Endothelial cell of umbilical vein (primary cell): ENCODE results near the gene IFI6. TPM values are rescaled to one million over a fixed set of nuclear protein-coding genes. Genes with fewer than 3 reads are reported as not detected.

Experiments
- BruUV-seq: library from RNA; stranded (reverse); fragments of 400-500 nt; replicated peaks from 2 replicates; lab custom pipeline; 2021; lab: Mats Ljungman, UMichigan
- CTCF ChIA-PET: fragments of 300-600, 350-600 bp; sonication (Branson Sonifier 250); formaldehyde crosslinking; loops from one replicate; lab custom pipeline; 2021; ENCODE audit warnings: antibody characterized with exemption, inconsistent platforms; lab: Charles Lee
- POLR2A ChIA-PET: fragments of 300-600, 350-600 bp; sonication (Branson Sonifier 250); formaldehyde crosslinking; loops from one replicate; lab custom pipeline; 2021; ENCODE audit warnings: antibody characterized with exemption, inconsistent platforms; lab: Charles Lee
- DNase-seq: peaks from one replicate; pipeline ENCODE4 v3.0.0-alpha.2; 2011; ENCODE audit warnings: low read depth, low spot score
- FAIRE-seq: peaks from 2 replicates; lab custom pipeline; 2011; peaks lifted over from hg19 to GRCh38; lab: Jason Lieb, UNC
- H2AFZ ChIP-seq: 2 replicates; pipeline ENCODE4 v1.6.0; 2012; ENCODE audit warnings: low read depth, low read length, control low read depth, inconsistent platforms
- H3K27ac ChIP-seq: 2 replicates; pipeline ENCODE4 v1.5.1; 2011; ENCODE audit warnings: low read depth, mild to moderate bottlenecking, control low read depth, low read length, moderate library complexity; ENCODE audit not compliant: insufficient read depth
- H3K27me3 ChIP-seq, 2 experiments: 2 replicates each; pipeline versions ENCODE4 v1.6.0 to v1.6.1; 2011; ENCODE audit warnings: low read length in 2 of 2, mixed read lengths in 1 of 2; ENCODE audit not compliant: control insufficient read depth in 2 of 2, insufficient read depth in 2 of 2
- H3K36me3 ChIP-seq, 2 experiments: 2 replicates in 1 of 2; 3 replicates in 1 of 2; pipeline ENCODE4 v1.5.1; 2011; ENCODE audit warnings: low read length in 2 of 2, mild to moderate bottlenecking in 1 of 2, moderate library complexity in 1 of 2; ENCODE audit not compliant: control insufficient read depth in 2 of 2, insufficient read depth in 2 of 2; ENCODE audit errors: extremely low read depth in 1 of 2
- H3K4me1 ChIP-seq: 3 replicates; pipeline ENCODE4 v1.5.1; 2011; ENCODE audit warnings: mild to moderate bottlenecking, low read length; ENCODE audit not compliant: control insufficient read depth, insufficient read depth; ENCODE audit errors: extremely low read depth
- H3K4me2 ChIP-seq: 2 replicates; pipeline ENCODE4 v1.6.1; 2011; ENCODE audit warnings: low read length, control low read depth, mixed read lengths; ENCODE audit not compliant: insufficient read depth
- H3K4me3 ChIP-seq, 3 experiments: fragments of 200-600 bp in 1 of 3; sonication (generic), shearing (Covaris generic) in 1 of 3; replicated peaks in 1 of 3; 2 replicates each; pipeline ENCODE4 v1.5.1; 2011 to 2016; ENCODE audit warnings: control low read depth in 3 of 3, low read length in 3 of 3, mild to moderate bottlenecking in 2 of 3, inconsistent platforms in 1 of 3, low read depth in 1 of 3, moderate library complexity in 1 of 3; ENCODE audit not compliant: insufficient read depth in 1 of 3
- H3K79me2 ChIP-seq: 2 replicates; pipeline ENCODE4 v1.6.0; 2012; ENCODE audit warnings: low read length, inconsistent platforms; ENCODE audit not compliant: control insufficient read depth, insufficient read depth
- H3K9ac ChIP-seq: replicated peaks from 2 replicates; pipeline ENCODE3; 2011; ENCODE audit warnings: low read length, control low read depth; ENCODE audit not compliant: insufficient read depth; ENCODE audit errors: extremely low read depth
- H3K9me1 ChIP-seq: replicated peaks from 3 replicates; pipeline ENCODE4 v1.6.0; 2011; ENCODE audit warnings: mild to moderate bottlenecking, low read length; ENCODE audit not compliant: control insufficient read depth, insufficient read depth; ENCODE audit errors: extremely low read depth
- H3K9me3 ChIP-seq: replicated peaks from 2 replicates; pipeline ENCODE4 v1.5.1; 2012; ENCODE audit warnings: low read length, inconsistent platforms; ENCODE audit not compliant: control insufficient read depth, insufficient read depth
- H4K20me1 ChIP-seq: replicated peaks from 2 replicates; pipeline ENCODE3; 2011; ENCODE audit warnings: mild to moderate bottlenecking, low read length; ENCODE audit not compliant: control insufficient read depth, insufficient read depth; ENCODE audit errors: extremely low read depth
- EZH2 ChIP-seq: IDR thresholded peaks from 2 replicates; pipeline ENCODE4 v1.6.1; 2012; ENCODE audit warnings: borderline replicate concordance, low read depth, mild to moderate bottlenecking, moderate library complexity, low read length, inconsistent platforms; ENCODE audit not compliant: severe bottlenecking
- POLR2A ChIP-seq: IDR thresholded peaks from 2 replicates; pipeline ENCODE4 v1.6.1; 2012; ENCODE audit warnings: low read depth, mild to moderate bottlenecking, control low read depth, low read length
- dilution Hi-C: fragments of 300-500 bp; cut with MboI; formaldehyde crosslinking; loops from one replicate; pipeline ENCODE4 v1.15.0; 2019; ENCODE audit warnings: low sequenced_read_pairs; ENCODE audit not compliant: extremely low pct_ligation_motif_present
- intact Hi-C: fragments of 100-400 bp; cut with micrococcal nuclease; formaldehyde crosslinking; loops from one replicate; pipeline ENCODE4 v1.10.0; 2022
- polyA plus RNA-seq, 4 experiments: library from polyadenylated mRNA; depleted of rRNA in 3 of 4; stranded (reverse) in 3 of 4; unstranded in 1 of 4; fragments of >200 nt; gene quantifications; 2 replicates each; pipeline versions ENCODE4 v1.2.1 to v1.2.3, GENCODE V29; 2011 to 2012; ENCODE audit warnings: missing spikeins in 1 of 4
- total RNA-seq: library from RNA; stranded (reverse); gene quantifications from 2 replicates; pipeline ENCODE4 v1.2.3, GENCODE V29; 2021
- TF ChIP-seq, protein P1 (sequence below): IDR thresholded peaks from 2 replicates; pipeline ENCODE4 v1.6.1; 2011; ENCODE audit not compliant: insufficient read depth, insufficient read length
- TF ChIP-seq, protein P2 (sequence below), 2 donors: IDR thresholded peaks; 1 replicate in 1 of 2; 2 replicates in 1 of 2; pipeline ENCODE4 v1.5.1; 2011; ENCODE audit warnings: low read length in 2 of 2, mild to moderate bottlenecking in 2 of 2, moderate library complexity in 2 of 2, control low read depth in 1 of 2, inconsistent platforms in 1 of 2, low read depth in 1 of 2; ENCODE audit not compliant: insufficient read depth in 1 of 2; ENCODE audit errors: extremely low read depth in 1 of 2

The IFI6 gene
- total and polyA plus RNA-seq, 2 donors (not counting 3 experiments of a cell fraction or from before 2014, with no cell fraction given), result 28.4 to 47.9 TPM

DNA sequence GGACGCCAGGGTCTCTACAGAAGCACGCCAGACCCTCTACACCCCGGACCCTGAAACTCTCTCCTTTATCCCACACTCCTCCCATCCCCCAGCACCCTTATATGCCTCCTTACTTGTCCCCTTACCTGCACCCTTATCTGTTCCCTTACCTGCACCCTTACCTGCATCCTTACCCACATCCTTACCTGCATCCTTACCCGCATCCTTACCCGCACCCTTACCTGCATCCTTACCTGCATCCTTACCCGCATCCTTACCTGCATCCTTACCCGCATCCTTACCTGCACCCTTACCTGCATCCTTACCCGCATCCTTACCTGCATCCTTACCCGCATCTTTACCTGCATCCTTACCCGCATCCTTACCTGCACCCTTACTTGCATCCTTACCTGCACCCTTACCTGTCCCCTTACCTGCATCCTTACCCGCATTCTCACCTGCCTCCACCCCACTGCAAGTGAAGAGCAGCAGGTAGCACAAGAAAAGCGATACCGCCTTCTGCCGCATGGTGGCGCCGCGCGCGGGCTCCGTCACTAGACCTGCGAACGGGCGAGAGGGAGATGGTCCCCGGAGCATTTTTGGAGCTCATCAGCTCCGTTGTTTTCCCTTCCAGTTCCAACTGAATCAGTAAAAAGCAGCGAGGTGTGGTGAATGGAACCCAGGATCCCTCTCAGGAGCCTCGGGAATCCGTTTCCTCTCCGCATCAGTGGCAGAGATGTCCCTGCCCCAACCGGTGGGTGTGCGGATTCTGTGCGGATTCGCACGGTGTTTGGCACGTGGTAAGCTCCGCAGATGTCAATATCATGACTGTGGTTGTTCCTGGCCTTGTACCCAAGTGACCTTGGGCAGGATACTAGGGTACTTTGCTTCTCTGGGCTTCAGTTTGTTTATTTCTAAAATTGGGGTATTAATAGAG lies 2.9 kb downstream of the IFI6 start:
- Histone ChIP-seq H3K4me1 (peaks cover 20% of the 10 kb centered on the region), H3K4me2 (peak overlapping the region; percentile 90), H2AFZ (peak overlapping the region; percentile 98), H3K9me1 (no peaks in the 10 kb centered on the region), H3K36me3 (no peaks in the 10 kb centered on the region), H3K9me3 (no peaks in the 10 kb centered on the region), H3K9ac (no peak overlapping the region), H4K20me1 (no peaks in the 10 kb centered on the region), H3K27ac (no peak overlapping the region), H3K4me3 (peak overlapping the region in 2 of 3 experiments; percentile 16 to 37), H3K27me3 (no peaks in the 10 kb centered on the region), H3K79me2 (no peaks in the 10 kb centered on the region)
- dilution Hi-C loops (no loop called here), intact Hi-C loops (no loop called here)
- TF ChIP-seq, protein P1, sequence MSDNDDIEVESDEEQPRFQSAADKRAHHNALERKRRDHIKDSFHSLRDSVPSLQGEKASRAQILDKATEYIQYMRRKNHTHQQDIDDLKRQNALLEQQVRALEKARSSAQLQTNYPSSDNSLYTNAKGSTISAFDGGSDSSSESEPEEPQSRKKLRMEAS, result no peak
- TF ChIP-seq EZH2 (no peak), POLR2A (no peak)
- TF ChIP-seq, protein P2, sequence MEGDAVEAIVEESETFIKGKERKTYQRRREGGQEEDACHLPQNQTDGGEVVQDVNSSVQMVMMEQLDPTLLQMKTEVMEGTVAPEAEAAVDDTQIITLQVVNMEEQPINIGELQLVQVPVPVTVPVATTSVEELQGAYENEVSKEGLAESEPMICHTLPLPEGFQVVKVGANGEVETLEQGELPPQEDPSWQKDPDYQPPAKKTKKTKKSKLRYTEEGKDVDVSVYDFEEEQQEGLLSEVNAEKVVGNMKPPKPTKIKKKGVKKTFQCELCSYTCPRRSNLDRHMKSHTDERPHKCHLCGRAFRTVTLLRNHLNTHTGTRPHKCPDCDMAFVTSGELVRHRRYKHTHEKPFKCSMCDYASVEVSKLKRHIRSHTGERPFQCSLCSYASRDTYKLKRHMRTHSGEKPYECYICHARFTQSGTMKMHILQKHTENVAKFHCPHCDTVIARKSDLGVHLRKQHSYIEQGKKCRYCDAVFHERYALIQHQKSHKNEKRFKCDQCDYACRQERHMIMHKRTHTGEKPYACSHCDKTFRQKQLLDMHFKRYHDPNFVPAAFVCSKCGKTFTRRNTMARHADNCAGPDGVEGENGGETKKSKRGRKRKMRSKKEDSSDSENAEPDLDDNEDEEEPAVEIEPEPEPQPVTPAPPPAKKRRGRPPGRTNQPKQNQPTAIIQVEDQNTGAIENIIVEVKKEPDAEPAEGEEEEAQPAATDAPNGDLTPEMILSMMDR (IDR thresholded peaks at IDR 0.05; ENCODE audit: extremely low read depth in 1 of 2, insufficient read depth in 1 of 2, low read depth in 1 of 2, low read length in 2 of 2), result peak; percentile 86 to 99
- peak; percentile 59 for DNase-seq
- peak; percentile 24 for FAIRE-seq
- POLR2A ChIA-PET, result interaction anchor here (1.0 kb wide), 1 partner anchor 104 kb away, joined by 3 read pairs; the partner anchor contains the start of gene STX12
- CTCF ChIA-PET, result interaction anchor here (0.6 to 1.9 kb wide), 51 partner anchors 8 to 974 kb away, joined by 3 to 51 read pairs (median 5); partner anchors contain the start of genes FAM76A, MAP3K6, PPP1R8 and STX12
- no TSS peak for BruUV-seq
